NT2/D1 (cell line): ENCODE results near the gene MRPL14.

Experiments used
- SUZ12 ChIP-seq: IDR thresholded peaks from 2 replicates; pipeline ENCODE4 v1.6.1; 2011; ENCODE audit not compliant: insufficient read length, insufficient read depth; ENCODE audit errors: extremely low read depth
- YY1 ChIP-seq: IDR thresholded peaks from 2 replicates; pipeline ENCODE4 v1.6.1; 2011; ENCODE audit not compliant: insufficient read length, insufficient read depth
- ZNF274 ChIP-seq: IDR thresholded peaks from 2 replicates; pipeline ENCODE4 v1.6.1; 2011; ENCODE audit warnings: mild to moderate bottlenecking, low read depth, low read length

- TF ChIP-seq YY1: no peak
- no peak for TF ChIP-seq SUZ12
- TF ChIP-seq ZNF274: no peak
These were observed at the start of gene MRPL14, which contains the start of gene TMEM63B for GRCh38 chr6:44127186-44128019.
